GM12891 (cell line): Measurements from ENCODE around the gene RAP1A.

ENCODE experiments used
- POLR2A ChIP-seq: IDR thresholded peaks from 2 replicates; pipeline ENCODE4 v1.6.1; 2011; ENCODE audit warnings: low read depth, low read length, control low read depth
- POLR2AphosphoS5 ChIP-seq: IDR thresholded peaks from 2 replicates; pipeline ENCODE4 v1.6.1; 2011; ENCODE audit warnings: low read depth, low read length, control low read depth
- TAF1 ChIP-seq: IDR thresholded peaks from 2 replicates; pipeline ENCODE4 v1.6.1; 2011; ENCODE audit warnings: low read depth, low read length, control low read depth

DNA sequence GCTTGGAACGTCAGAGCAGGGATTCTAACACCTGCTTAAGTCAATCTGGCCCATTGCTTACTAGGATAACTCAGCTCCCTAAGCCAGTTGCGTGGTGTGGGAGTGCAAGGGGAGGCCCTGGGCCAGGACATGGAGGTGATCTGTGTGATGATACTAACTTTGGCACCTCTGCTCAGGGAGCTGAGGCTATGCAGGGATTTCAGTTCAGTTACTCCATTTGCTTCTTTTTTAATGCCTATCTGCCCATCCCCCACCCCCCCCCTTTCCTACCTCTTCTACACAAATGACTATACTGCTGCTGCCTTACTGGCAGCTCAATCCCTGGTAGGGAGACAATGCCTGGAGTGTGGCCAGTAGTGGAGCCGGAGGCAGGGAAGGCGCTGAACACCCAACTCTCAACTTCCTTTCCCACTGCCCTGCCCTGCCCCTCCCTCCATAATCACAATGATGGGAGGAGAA is 100.1 kb downstream of the RAP1A start:
- no peak for TF ChIP-seq POLR2AphosphoS5
- no peak for TF ChIP-seq POLR2A
- TF ChIP-seq TAF1 = no peak
